Thyroid gland (tissue), 4 donors: ENCODE results near the gene EGFR.

Source experiments
- POLR2A ChIP-seq, 2 donors: fragments of 450-650 bp; IDR thresholded peaks; one replicate each; pipeline ENCODE4 v1.6.1; 2017; ENCODE audit warnings: antibody characterized with exemption in 2 of 2, mild to moderate bottlenecking in 2 of 2, moderate library complexity in 1 of 2
- TF ChIP-seq, protein P1 (sequence below), 6 experiments: fragments of 200-600 bp in 3 of 6; fragments of 450-650 bp in 3 of 6; sonication (generic) in 3 of 6; IDR thresholded peaks; one replicate each; pipeline ENCODE4 v1.5.1; 2016 to 2019; ENCODE audit warnings: antibody characterized with exemption in 6 of 6, mild to moderate bottlenecking in 2 of 6, inconsistent platforms in 1 of 6, moderate library complexity in 1 of 6

DNA sequence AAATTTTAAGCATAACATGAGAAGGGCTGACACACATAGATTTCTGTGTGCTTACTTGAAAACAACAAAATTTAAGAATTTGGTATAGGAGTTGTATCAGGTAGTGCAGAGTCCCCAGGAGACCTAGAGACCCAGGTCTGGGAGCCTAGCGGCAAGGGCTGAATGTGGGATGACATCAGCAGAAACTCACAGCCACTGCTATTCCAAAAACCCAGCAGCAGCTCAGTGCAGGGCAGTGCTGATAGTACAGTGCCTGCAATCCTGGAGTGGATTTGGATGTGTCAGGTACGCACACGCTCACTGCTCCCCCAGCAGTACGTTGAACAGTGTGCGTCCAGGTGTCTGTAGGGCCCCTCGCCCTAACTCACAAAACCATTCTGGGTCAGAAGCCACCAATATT lies 87.1 kb downstream of the EGFR start:
- TF ChIP-seq, protein P1, sequence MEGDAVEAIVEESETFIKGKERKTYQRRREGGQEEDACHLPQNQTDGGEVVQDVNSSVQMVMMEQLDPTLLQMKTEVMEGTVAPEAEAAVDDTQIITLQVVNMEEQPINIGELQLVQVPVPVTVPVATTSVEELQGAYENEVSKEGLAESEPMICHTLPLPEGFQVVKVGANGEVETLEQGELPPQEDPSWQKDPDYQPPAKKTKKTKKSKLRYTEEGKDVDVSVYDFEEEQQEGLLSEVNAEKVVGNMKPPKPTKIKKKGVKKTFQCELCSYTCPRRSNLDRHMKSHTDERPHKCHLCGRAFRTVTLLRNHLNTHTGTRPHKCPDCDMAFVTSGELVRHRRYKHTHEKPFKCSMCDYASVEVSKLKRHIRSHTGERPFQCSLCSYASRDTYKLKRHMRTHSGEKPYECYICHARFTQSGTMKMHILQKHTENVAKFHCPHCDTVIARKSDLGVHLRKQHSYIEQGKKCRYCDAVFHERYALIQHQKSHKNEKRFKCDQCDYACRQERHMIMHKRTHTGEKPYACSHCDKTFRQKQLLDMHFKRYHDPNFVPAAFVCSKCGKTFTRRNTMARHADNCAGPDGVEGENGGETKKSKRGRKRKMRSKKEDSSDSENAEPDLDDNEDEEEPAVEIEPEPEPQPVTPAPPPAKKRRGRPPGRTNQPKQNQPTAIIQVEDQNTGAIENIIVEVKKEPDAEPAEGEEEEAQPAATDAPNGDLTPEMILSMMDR (IDR thresholded peaks at IDR 0.05) = no peak
- no peak for TF ChIP-seq POLR2A (IDR thresholded peaks at IDR 0.05)
